ENCODE data around the gene MRPS15.
A peak's percentile ranks its signal among the peaks of the same experiment; 100 is the strongest.

- TF ChIP-seq EGR1 (IDR thresholded peaks at IDR 0.05; ENCODE audit: low read depth) (no peak), EZH2 (IDR thresholded peaks at IDR 0.05) (no peak), CTCF (IDR thresholded peaks at IDR 0.05 in 2 of 3, conservative IDR thresholded peaks at IDR 0.05 in 1 of 3; ENCODE audit: borderline replicate concordance in 1 of 3, insufficient read depth in 1 of 3, low read depth in 2 of 3, low read length in 2 of 3) (no peak), POLR2A (IDR thresholded peaks at IDR 0.05; ENCODE audit: borderline replicate concordance, extremely low read depth, insufficient read depth, insufficient read length) (no peak), POLR2AphosphoS5 (IDR thresholded peaks at IDR 0.05; ENCODE audit: low read depth, low read length) (peak; percentile 58; the same call in 1 of the 2 replicates), ZFX (IDR thresholded peaks at IDR 0.05) (no peak), JUND (IDR thresholded peaks at IDR 0.05) (peak; percentile 97), SIN3A (IDR thresholded peaks at IDR 0.05; ENCODE audit: low read depth) (peak; percentile 88), EZH2phosphoT487 (IDR thresholded peaks at IDR 0.05; ENCODE audit: borderline replicate concordance) (no peak), ZBTB33 (IDR thresholded peaks at IDR 0.05; ENCODE audit: extremely low read depth, insufficient replicate concordance, low read length) (no peak)
These were observed 27.4 kb downstream of the MRPS15 start for GRCh38 chr1:36436821-36437220.

All from HCT116 (cell line).